DMS114 treated with DMSO at 0.1 percent for 48 hours (cell line): ENCODE results near the gene STX10.

Experiments used
- DNase-seq: peaks from one replicate; lab custom pipeline; 2025; ENCODE audit not compliant: unreplicated experiment; lab: John Stamatoyannopoulos, UW

The STX10 gene

DNA sequence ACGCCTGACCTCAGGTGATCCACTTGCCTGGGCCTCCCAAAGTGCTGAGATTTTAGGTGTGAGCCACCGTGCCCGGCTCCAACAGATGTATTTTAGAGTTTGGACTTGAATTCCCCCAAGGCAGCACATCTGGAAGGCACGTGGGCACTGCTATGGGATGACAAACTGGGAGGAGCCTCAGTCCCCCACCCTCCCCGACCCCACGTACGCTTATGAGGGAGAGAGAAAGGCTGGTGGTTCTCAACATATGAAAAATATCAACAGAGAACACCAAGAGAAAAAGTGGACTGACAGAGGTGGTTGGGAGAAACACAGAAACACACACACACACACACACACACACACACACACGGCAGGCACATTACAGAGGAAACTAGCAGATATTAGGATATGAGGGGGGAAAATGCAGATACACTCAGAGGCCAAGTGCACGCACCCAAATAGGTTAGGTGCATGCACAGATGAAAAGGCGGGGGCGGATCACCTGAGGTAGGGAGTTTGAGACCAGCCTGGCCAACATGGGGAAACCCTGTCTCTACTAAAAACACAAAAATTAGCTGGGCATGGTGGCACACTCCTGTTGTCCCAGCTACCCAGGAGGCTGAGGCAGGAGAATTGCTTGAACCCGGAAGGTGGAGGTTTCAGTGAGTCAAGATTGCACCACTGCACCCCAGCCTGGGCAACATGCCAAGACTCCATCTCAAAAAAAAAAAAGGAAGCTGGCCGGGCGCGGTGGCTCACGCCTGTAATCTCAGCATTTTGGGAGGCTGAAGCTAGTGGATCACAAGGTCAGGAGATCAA, 3.2 kb downstream of the STX10 start:
- DNase-seq: no peak

DNA sequence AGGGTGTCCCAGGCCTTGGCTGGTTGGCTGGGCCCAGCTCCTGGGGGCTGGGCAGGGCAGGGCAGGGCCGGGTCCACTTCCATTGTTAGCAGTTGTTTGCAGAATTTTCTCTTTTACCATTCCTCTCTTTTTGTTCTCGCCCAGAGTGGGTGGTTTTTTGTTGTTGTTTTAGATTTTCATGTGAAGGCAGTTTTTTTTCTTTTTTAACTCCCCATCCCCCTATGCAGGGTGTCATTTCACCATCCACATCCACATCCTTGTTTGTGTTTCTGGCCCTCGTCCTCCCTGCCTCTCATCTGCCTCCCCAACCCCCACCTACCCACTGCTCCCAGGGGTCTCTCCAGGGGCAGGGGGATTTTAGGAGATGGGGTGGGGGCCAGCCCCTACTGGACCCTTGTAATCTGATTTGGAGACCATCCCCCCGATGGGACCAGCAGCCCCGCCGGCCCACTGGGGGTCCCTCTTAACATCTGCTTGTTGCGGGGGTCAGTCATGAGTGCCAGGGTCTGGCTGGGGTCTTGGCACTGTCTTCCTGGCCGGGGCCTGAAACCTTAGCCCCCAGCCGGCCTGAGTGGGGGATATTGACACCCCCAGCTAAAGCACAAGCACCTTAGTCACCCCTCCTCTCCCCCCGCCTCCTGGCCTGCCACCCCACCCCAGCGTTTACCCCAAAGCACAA, 10.4 kb downstream of the STX10 start:
- no peak for DNase-seq

DNA sequence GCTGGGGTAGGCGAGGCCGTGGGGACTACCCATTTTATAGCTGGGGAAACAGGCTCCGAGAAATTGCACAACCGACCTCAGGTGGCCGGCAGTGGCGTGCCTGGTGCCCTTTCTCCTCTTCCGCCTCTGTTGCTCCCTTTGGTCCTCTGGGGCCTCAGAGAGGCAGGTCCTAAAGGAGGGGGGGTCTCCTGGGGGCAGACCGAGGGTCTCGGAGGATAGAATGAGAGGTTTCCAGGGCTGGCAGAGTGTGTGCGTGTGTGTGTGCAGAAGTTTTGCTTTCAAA, 11.3 kb downstream of the STX10 start:
- no peak for DNase-seq

DNA sequence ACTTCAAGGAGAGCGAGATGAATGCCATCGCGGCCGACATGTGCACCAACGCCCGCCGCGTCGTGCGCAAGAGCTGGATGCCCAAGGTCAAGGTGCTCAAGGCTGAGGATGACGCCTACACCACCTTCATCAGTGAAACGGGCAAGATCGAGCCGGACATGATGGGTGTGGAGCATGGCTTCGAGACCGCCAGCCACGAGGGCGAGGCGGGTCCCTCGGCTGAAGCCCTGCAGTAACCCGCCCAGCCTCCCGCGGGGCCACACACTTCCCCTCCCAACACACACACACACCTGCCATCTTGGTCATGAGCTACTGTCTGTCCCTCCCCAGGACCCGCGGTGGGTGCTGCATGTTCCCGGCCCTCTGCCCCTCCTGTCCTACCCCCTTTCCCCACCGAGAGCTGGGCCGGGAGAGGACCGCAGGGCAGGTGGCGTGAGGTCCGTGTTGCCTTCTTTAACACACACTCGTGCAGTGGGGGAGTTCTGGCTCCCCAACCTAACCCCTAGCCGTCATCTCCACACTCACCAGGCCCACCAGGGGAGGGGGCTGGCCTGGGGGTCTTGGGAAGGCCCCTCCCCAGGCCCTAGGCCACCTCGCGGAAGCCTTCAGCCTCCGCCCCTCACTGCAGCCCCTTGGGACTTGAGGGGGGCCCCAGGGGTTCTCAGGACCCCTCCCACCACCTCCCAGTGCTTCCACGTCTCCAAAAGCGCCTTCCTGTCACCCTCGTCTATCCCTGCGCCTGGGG, 11.8 kb downstream of the STX10 start:
- DNase-seq: no peak

DNA sequence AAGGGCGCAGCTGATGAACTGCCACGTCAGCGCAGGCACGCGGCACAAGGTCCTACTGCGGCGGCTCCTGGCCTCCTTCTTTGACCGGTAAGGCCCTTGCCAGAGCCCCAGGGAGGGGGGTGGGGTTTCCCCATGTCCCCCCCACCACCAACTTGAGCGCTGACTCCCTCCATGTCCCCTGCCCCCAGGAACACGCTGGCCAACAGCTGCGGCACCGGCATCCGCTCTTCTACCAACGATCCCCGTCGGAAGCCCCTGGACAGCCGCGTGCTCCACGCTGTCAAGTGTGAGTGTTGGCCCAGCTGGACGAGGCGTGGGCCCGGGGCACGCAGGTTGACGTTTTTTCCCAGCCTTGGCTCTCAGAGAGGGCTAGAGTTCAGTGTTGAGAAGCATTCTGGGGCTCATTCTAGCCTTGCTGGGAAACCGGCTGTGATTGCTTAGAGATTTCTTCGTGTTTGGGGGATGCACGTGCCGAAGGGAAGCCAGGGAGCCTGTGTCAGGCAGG, 12.8 kb downstream of the STX10 start:
- DNase-seq: no peak

DNA sequence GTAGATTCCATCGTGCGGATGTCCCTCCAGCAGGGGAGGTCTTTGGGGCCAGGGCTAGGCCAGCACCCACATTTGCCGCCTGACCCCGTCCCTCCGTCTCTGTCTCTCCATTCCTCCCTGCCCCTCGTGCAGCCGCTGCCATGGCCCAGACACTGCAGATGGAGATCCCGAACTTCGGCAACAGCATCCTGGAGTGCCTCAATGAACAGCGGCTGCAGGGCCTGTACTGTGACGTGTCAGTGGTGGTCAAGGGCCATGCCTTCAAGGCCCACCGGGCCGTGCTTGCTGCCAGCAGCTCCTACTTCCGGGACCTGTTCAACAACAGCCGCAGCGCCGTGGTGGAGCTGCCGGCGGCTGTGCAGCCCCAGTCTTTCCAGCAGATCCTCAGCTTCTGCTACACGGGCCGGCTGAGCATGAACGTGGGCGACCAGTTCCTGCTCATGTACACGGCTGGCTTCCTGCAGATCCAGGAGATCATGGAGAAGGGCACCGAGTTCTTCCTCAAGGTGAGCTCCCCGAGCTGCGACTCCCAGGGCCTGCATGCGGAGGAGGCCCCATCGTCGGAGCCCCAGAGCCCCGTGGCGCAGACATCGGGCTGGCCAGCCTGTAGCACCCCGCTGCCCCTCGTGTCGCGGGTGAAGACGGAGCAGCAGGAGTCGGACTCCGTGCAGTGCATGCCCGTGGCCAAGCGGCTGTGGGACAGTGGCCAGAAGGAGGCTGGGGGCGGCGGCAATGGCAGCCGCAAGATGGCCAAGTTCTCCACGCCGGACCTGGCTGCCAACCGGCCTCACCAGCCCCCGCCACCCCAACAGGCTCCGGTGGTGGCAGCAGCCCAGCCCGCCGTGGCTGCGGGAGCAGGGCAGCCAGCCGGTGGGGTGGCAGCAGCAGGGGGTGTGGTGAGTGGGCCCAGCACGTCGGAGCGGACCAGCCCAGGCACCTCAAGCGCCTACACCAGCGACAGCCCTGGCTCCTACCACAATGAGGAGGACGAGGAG, 14.8 kb downstream of the STX10 start:
- DNase-seq: no peak

DNA sequence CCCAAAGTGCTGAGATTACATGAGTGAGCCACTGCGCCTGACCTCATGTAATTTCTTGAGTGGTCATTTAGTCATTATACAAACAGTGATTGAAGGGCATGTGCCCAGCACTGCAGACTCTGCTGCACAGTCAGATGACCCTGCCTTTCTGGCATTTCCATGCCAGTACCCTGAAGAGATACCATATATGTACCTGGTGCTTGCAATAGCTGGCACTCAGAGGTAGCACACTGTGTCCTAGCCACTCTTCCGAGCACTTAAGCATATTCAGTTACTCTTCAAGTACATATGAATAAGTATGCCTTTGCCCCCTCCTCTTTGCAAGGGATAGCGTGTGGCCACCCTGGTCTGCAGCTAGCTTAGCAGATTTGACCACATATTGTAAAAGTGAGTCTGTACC, 15.5 kb downstream of the STX10 start:
- DNase-seq: no peak

DNA sequence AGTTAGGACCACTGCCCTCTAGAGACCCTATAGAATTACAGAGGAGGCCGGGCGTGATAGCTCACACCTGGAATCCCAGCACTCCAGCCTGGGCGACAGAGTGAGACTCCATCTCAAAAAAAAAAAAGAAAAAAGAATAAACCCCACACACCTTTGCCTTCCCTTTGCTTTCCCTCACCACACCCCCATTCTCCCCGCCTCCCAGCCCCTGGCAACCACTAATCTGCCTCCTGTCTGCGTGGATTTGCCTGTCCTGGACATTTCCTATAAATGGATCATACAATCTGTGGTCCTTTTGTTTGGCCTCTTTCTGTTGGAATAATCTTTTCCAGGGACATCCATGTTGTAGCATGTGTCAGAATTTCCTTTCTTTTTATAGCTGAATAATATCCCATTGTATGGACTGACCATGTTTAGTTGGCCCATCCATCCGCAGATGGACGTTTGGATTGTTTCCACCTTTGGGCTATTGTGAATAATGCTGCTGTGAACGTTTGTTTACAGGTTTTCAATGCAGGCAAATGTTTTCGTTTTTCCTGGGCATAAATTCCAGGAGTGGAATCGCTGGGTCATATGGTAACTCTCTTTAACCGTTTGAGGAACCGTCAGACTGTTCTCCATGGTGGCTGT, 16.8 kb downstream of the STX10 start:
- DNase-seq: no peak

DNA sequence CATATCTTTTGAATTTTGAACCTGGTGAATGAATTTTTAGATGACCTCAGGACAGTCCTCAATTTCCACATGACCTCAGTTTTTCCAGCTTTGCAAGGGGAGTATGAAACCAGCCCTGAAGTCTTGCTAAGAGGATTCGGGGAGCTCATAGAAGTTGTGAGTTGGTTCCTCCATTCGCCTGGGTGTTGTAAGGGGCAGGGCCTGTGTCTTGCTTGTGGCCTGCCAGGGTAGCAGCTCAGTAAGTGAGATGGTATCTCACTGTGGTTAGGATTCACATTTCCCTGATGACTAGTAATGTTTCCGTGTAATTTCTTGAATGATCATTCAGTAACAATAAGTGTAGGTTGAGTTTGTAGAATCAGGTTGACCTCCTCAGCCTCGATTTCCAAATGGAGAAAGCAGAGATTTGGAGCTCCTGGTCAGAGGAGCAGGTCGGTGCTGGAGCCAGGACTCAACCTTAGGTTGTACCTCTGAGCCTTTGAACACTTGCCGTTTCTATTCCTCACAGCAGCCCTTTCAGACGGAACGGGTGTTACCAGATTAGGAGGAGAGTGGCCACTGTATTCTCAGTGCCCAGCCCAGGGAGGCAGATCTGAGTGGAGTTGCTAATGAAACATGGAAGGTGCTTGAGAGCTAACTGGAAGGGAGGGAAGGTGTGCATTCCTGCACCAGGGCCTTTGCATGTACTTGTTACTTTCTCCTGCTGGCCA, 17.5 kb downstream of the STX10 start:
- no peak for DNase-seq

DNA sequence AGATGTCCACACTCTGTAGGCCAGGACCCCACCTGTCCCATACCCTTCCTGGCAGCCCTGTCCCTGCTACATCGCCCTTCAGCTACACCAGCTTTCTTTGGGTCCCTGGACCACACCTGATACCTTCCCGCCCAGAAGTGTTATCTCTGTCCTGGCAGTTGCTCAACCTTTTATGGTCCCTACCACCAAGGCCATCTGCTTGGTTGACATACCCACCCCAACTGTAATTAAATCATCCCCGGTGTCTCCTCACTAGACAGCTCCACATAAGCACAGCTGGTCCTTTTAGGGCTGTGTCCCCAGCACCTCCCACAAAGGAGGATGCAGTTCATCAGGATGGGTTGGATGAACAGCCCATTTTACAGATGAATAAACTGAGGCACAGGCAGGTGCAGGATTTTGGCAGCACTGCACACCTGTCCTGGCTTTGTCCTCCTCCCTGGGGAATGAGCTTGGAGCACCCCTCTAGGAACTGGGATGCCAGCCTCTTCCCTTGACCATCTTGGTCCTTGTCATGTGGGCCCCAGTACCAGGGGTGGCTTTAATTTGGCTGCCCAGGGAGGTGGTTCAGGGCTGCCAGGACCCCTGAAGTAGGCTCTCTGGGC, 19.2 kb downstream of the STX10 start:
- no peak for DNase-seq

DNA sequence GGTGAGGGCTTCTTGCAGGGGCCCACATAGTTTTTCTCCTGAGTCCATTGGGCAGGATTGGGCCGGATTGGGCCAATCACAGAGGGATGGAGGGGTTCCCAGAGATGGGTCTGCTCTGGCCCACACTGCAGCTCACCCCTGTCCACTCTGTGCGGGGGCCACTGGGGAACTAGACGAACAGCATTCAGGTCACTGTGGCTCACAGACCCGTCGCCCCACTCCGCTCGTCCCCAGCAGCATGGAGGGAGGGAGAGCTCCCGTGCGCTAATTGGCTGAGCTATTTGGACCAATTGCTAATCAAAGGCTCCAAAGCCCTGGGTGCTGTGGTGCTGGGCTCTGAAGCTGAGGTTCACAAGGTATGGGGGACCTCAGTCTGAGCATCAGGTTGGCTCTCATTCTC, 20.8 kb downstream of the STX10 start:
- DNase-seq: no peak

DNA sequence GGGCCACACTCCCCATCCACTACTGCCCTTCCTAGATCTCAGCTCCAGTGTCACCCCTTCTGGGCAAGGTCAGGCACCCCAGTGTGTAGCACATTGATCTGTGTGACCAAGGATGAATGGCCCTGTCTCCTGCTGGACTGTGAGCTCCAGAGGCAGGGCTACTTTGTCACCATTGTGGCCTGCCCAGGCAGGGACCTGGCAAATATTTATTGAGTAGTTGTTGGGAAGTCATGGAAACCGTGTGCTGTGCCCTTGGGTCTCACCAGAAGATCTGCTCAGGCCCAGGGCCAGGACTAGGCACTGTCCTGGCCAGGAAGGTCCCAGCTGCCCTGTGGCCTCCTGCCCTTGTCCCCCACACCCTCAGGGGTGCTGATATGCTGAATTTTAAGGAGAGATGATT, 21.6 kb downstream of the STX10 start:
- no peak for DNase-seq

DNA sequence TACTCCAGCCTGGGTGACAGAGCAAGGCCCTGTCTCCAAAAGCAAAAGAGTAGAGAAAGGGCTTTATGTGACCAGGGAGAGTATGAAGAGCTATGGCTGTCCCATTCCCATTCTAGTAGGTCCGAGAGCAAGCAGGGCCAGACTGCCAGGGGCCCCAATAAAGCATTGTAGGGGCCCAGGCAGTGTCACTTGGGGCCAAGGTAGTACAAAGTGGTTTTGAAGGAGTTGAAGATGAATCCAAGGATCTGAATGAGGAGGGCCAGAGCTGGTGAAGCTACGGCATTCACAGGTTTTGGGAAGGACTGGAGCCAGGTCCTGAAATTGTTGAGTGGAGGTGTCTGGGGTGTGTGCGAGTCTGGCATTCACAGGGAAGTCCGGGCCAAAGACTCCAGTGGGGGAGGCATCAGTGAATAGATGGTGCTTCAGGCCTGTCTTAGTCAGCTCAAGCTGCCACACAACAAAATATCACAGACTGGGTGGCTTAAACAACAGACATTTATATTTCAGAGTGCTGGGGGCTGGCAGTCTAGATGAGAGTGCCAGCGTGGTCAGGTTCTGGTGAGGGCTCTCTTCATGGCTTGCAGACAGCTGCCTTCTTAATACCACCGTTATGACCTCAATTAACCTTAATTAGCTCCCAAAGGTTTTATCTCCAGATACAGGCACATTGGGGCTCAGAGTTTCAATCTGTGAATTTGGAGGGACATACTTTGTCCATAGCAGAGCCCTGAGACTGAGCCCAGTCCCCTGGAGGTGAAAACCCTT, 22.2 kb downstream of the STX10 start:
- DNase-seq: no peak

DNA sequence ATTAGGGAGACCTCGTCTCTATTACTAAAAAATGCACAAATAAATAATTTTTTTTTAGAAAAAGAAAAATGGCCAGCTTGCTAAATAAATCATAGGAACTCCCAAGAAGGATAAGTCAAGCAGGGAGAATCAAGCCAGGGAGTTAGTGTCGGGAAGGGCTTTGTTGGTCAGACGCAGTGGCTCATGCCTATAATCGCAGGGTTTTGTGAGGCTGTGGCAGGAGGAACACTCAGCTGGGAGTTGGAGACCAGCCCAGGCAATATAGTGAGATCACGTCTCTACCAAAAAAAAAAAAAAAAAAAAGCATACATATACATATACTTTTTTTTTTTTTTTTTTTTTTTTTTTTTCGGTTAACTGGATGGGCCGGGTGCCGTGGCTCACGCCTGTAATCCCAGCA, 23.1 kb downstream of the STX10 start:
- DNase-seq: no peak

DNA sequence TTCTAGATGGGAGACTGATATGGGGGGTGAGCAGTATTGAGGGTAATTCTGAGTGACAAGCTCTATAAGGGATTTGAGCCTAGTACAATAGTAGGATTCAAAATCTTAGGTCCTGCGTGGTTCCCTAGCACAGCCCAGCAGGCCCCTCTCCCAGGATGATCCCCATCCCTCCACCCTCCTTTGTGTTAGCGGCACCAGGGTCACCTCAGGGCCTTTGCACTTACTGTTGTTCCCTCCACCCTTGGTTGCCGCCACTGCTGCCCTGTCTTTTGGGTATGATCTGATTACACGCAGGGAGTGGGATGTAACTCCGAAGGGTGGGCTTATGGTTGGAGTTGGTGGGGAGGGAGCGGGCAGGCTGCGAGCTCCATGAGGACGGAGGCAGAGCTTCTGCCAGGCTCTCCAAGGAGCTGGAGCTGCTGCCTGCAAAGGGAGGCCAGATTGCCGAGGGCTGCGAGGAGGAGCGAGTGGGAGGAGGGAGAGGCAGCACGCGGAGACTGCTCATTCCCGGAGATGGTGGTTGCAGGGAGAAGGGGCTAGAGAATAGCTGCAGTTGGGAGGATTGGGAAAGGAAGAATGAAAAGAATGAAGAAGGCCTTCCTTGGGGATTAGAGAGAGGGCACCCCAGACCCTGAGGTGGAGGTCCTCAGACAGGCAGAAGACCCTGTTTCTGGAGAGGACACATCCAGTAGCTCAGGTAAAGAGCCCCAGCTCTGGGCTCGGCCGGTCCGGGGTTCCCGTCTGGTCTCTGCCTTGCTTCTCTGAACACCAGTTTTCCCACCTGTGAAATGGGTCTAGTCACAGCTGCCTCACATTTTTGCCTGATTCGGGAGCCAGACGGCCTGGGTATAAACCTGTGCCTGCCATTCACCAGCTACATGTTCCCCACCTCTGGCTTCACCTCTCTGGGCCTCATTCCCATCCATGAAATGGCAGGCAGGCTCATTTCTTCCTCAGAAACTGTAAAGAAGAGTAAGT, 26.9 kb downstream of the STX10 start:
- no peak for DNase-seq

DNA sequence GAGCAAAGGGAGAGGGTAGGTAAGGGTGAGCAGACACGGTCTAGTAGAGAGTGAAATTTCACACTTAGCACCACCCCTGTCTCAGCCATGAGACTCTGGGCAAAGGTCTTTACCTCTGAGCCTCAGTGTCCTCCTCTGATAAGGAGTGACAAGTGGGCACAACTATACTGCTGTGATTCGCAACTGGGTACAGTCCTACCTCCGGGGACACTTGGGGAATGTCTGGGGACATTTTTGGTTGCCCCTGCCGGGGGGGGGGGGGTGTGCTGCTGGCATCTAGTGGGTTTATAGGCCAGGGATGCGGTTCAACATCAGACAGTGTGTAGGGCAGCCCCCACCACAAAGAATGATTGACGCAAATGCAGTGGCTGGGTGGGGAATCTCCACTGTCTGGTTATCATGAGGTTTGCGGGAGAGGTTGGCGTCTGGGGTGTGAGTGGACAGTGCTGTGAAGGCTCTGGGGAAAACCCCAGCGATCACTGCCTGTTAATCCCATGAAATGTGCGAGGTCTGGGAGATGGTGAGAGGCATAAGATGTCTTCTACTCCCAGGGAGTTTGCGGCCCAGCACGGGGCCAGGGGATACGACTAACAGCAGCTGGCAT, 27.8 kb downstream of the STX10 start:
- no peak for DNase-seq
